PC-3 (cell line): ENCODE results near the gene KAT2A.

Source experiments
- EZH2 ChIP-seq: fragments of 300-600 bp; sonication (generic); IDR thresholded peaks from one replicate; pipeline ENCODE4 v1.6.1; 2017; ENCODE audit warnings: antibody characterized with exemption, mild to moderate bottlenecking, low read length; ENCODE audit not compliant: unreplicated experiment
- EZH2phosphoT487 ChIP-seq: fragments of 300-600 bp; sonication (generic); IDR thresholded peaks from 2 replicates; pipeline ENCODE4 v1.6.1; 2018; ENCODE audit warnings: mild to moderate bottlenecking, antibody characterized with exemption, low read length, borderline replicate concordance
- TF ChIP-seq, protein P1 (sequence below): fragments of 300-600 bp; sonication (generic); conservative IDR thresholded peaks from 2 replicates; pipeline ENCODE4 v1.5.1; 2017; ENCODE audit warnings: antibody characterized with exemption, low read depth, mild to moderate bottlenecking, low read length

DNA sequence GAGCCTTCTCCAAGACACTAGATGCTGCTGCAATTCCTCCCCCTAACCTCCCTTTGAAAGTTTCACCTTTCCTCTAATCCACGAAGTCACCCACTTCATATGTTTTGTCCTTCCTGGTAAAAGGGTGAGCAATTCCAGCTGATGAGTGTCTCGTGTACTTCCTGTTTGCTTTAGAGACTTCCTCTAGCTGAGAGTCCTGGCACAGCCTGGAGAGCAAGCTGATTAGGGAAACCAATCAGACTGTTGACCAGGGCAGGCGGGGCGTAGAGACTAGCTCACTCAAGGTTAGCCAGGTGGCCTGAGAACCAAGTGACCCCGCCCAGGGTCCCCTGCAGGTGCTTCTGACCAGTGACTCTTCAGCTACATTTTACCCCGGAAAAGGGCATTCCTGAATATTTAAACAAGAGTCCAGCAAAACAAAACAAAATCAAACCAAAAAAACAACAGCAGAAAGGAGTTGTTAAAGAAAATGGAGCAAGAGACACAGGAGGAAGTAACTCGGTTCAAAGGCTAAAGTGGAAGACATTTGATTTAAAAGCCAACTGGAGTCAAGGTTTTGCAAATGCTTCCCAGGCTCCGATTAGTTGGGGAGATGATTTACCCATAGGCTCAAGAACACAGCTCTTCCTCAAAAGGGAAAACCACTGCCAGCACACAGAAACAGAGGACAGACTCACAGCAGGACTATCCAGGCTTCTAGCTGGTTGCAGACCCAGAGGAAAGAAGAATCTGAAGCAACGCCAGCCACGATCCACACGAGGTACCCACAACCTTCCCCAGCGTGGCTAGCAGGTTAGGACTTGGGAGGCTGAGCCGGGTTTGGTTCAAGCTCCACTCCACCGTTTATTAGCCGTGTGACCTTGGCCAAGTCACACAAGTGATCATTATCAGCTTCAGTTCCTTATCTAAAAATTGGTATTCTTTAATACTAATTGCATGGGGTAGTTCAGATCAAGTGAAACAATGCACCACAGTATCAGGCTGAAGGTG, 14.8 kb upstream of the KAT2A start:
- TF ChIP-seq, protein P1, sequence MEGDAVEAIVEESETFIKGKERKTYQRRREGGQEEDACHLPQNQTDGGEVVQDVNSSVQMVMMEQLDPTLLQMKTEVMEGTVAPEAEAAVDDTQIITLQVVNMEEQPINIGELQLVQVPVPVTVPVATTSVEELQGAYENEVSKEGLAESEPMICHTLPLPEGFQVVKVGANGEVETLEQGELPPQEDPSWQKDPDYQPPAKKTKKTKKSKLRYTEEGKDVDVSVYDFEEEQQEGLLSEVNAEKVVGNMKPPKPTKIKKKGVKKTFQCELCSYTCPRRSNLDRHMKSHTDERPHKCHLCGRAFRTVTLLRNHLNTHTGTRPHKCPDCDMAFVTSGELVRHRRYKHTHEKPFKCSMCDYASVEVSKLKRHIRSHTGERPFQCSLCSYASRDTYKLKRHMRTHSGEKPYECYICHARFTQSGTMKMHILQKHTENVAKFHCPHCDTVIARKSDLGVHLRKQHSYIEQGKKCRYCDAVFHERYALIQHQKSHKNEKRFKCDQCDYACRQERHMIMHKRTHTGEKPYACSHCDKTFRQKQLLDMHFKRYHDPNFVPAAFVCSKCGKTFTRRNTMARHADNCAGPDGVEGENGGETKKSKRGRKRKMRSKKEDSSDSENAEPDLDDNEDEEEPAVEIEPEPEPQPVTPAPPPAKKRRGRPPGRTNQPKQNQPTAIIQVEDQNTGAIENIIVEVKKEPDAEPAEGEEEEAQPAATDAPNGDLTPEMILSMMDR, result no peak
- TF ChIP-seq EZH2 (no peak), EZH2phosphoT487 (no peak)
